A549 (cell line): ENCODE results near the gene TUBGCP6. TPM values are rescaled to one million over a fixed set of nuclear protein-coding genes. Genes with fewer than 3 reads are reported as not detected.

Experiments used
- ATAC-seq, 2 experiments: fragments of 200-7000 bp in 1 of 2; fragments of >200 bp in 1 of 2; cut with Nextera tagmentation in 1 of 2; cut with Tn5 transposase in 1 of 2; 3 replicates each; pipeline versions ENCODE4 v1.8.0 to v1.9.1; 2018 to 2020; ENCODE audit warnings: mild to moderate bottlenecking in 1 of 2, moderate library complexity in 1 of 2
- CTCF ChIA-PET: fragments of 300-600 bp; sonication (Branson Sonifier 250); formaldehyde crosslinking; extraction: SDS; loops from one replicate; lab custom pipeline; 2021; ENCODE audit warnings: antibody characterized with exemption, inconsistent platforms; lab: Yijun Ruan, JAX
- POLR2A ChIA-PET: fragments of 350-600 bp; formaldehyde crosslinking; extraction: SDS; loops from one replicate; lab custom pipeline; 2021; ENCODE audit warnings: antibody characterized with exemption, inconsistent platforms; lab: Yijun Ruan, JAX
- DNase-seq, 2 experiments: peaks; one replicate each; pipeline versions ENCODE4 v3.0.0 to v3.0.0-alpha.2; 2011 to 2016; ENCODE audit warnings: low read depth in 1 of 2, low spot score in 1 of 2
- FAIRE-seq: peaks from 2 replicates; lab custom pipeline; 2011; peaks lifted over from hg19 to GRCh38; lab: Jason Lieb, UNC
- H3K27ac ChIP-seq, 2 experiments: fragments of >200 bp; sonication (Bioruptor Twin); formaldehyde crosslinking; 3 replicates each; pipeline ENCODE4 v1.5.1; 2016 to 2017
- H3K4me1 ChIP-seq: fragments of >200 bp; sonication (Bioruptor Twin); formaldehyde crosslinking; 3 replicates; pipeline ENCODE4 v1.6.1; 2016
- H3K4me2 ChIP-seq: fragments of >200 bp; sonication (Bioruptor Twin); formaldehyde crosslinking; 3 replicates; pipeline ENCODE4 v1.6.1; 2016
- H3K4me3 ChIP-seq: fragments of >200 bp; sonication (Bioruptor Twin); formaldehyde crosslinking; 3 replicates; pipeline ENCODE4 v1.5.1; 2016
- H3K9me3 ChIP-seq: fragments of >200 bp; sonication (Bioruptor Twin); formaldehyde crosslinking; 3 replicates; pipeline ENCODE4 v1.6.1; 2016
- CHD2 ChIP-seq: fragments of 150-350 bp; IDR thresholded peaks from 2 replicates; pipeline ENCODE4 v1.6.1; 2014; ENCODE audit warnings: low read length; ENCODE audit not compliant: partially characterized antibody
- ESRRA ChIP-seq: fragments of 150-350 bp; IDR thresholded peaks from 2 replicates; pipeline ENCODE4 v1.6.1; 2014; ENCODE audit warnings: mild to moderate bottlenecking, low read length, borderline replicate concordance
- HDAC2 ChIP-seq: fragments of 200-600 bp; sonication (generic); IDR thresholded peaks from 2 replicates; pipeline ENCODE4 v1.6.1; 2016
- HEYL ChIP-seq: fragments of 250-450 bp; sonication (Bioruptor Pico); IDR thresholded peaks from 2 replicates; pipeline ENCODE4 v1.8.0; 2021; ENCODE audit warnings: mild to moderate bottlenecking, moderate library complexity
- HOXA7 ChIP-seq: fragments of 250-450 bp; sonication (Bioruptor Pico); IDR thresholded peaks from 2 replicates; pipeline ENCODE4 v1.5.0; 2020; ENCODE audit warnings: mild to moderate bottlenecking, moderate library complexity
- HOXB13 ChIP-seq: fragments of 250-450 bp; sonication (Bioruptor Pico); IDR thresholded peaks from 2 replicates; pipeline ENCODE4 v1.5.0; 2020; ENCODE audit warnings: low read depth, mild to moderate bottlenecking, moderate library complexity
- MAFK ChIP-seq: fragments of 450-650 bp; IDR thresholded peaks from 2 replicates; pipeline ENCODE4 v1.6.1; 2014; ENCODE audit not compliant: partially characterized antibody
- MAZ ChIP-seq: fragments of 150-350 bp; IDR thresholded peaks from 2 replicates; pipeline ENCODE4 v1.6.1; 2014; ENCODE audit warnings: antibody characterized with exemption, low read depth, low read length, borderline replicate concordance
- NFE2L2 ChIP-seq: fragments of 150-350 bp; conservative IDR thresholded peaks from 2 replicates; pipeline ENCODE4 v1.6.1; 2014; ENCODE audit warnings: low read length
- PBX3 ChIP-seq: IDR thresholded peaks from 2 replicates; pipeline ENCODE4 v1.6.1; 2012
- PHF8 ChIP-seq: fragments of 200-600 bp; sonication (generic); IDR thresholded peaks from 2 replicates; pipeline ENCODE4 v1.6.1; 2016; ENCODE audit warnings: low read depth, mild to moderate bottlenecking, antibody characterized with exemption, moderate library complexity, borderline replicate concordance
- RAD21 ChIP-seq, 2 experiments: fragments of >200 bp in 1 of 2; sonication (Bioruptor Twin) in 1 of 2; formaldehyde crosslinking in 1 of 2; IDR thresholded peaks in 1 of 2; conservative IDR thresholded peaks in 1 of 2; 2 replicates in 1 of 2; 3 replicates in 1 of 2; pipeline ENCODE4 v1.6.1; 2012 to 2018; ENCODE audit warnings: inconsistent platforms in 1 of 2
- RARB ChIP-seq: fragments of 250-450 bp; sonication (Bioruptor Pico); IDR thresholded peaks from 2 replicates; pipeline ENCODE4 v1.8.0; 2021; ENCODE audit warnings: mild to moderate bottlenecking, moderate library complexity
- RFX5 ChIP-seq: fragments of 450-650 bp; IDR thresholded peaks from 2 replicates; pipeline ENCODE4 v1.7.1; 2014; ENCODE audit warnings: antibody characterized with exemption, mild to moderate bottlenecking, moderate library complexity
- SREBF2 ChIP-seq: fragments of 450-650 bp; IDR thresholded peaks from 2 replicates; pipeline ENCODE4 v1.6.1; 2014; ENCODE audit warnings: mild to moderate bottlenecking, moderate library complexity
- TP53 ChIP-seq: fragments of 250-450 bp; sonication (Bioruptor Pico); IDR thresholded peaks from 2 replicates; pipeline ENCODE4 v1.5.0; 2021; ENCODE audit warnings: mild to moderate bottlenecking, moderate library complexity
- ZFP36 ChIP-seq: fragments of 450-650 bp; IDR thresholded peaks from 2 replicates; pipeline ENCODE4 v1.6.1; 2014; ENCODE audit warnings: borderline replicate concordance; ENCODE audit not compliant: partially characterized antibody
- ZNF302 ChIP-seq: fragments of 250-450 bp; sonication (Bioruptor Pico); IDR thresholded peaks from 2 replicates; pipeline ENCODE4 v1.9.0; 2021; ENCODE audit warnings: inconsistent platforms, mild to moderate bottlenecking, moderate library complexity
- WGBS: methylation state at CpG from one replicate; pipeline ENCODE4 v1.1.6; 2017; ENCODE audit errors: missing lambda C conversion rate; 5-methylcytosine and 5-hydroxymethylcytosine counted together
- polyA plus RNA-seq, 4 experiments: library from polyadenylated mRNA; depleted of rRNA in 3 of 4; stranded (reverse); fragments of >200 nt; fragmentation: RNase III in 1 of 4; extraction: RNeasy Plus Mini Kit Qiagen cat#74134 plus additional on column Dnase treatment in 1 of 4; gene quantifications; 2 replicates in 3 of 4; 3 replicates in 1 of 4; pipeline ENCODE4 v1.2.3, GENCODE V29; 2011 to 2017
- TF ChIP-seq, protein P1 (sequence below): fragments of >200 bp; sonication (Bioruptor Twin); formaldehyde crosslinking; IDR thresholded peaks from 3 replicates; pipeline ENCODE4 v1.6.1; 2016
- TF ChIP-seq, protein P2 (sequence below): IDR thresholded peaks from 2 replicates; pipeline ENCODE4 v1.6.1; 2012

Gene TUBGCP6
- polyA plus RNA-seq, 2 of the 4 experiments (the other 2 are of a cell fraction): 6.5 to 14.2 TPM

DNA sequence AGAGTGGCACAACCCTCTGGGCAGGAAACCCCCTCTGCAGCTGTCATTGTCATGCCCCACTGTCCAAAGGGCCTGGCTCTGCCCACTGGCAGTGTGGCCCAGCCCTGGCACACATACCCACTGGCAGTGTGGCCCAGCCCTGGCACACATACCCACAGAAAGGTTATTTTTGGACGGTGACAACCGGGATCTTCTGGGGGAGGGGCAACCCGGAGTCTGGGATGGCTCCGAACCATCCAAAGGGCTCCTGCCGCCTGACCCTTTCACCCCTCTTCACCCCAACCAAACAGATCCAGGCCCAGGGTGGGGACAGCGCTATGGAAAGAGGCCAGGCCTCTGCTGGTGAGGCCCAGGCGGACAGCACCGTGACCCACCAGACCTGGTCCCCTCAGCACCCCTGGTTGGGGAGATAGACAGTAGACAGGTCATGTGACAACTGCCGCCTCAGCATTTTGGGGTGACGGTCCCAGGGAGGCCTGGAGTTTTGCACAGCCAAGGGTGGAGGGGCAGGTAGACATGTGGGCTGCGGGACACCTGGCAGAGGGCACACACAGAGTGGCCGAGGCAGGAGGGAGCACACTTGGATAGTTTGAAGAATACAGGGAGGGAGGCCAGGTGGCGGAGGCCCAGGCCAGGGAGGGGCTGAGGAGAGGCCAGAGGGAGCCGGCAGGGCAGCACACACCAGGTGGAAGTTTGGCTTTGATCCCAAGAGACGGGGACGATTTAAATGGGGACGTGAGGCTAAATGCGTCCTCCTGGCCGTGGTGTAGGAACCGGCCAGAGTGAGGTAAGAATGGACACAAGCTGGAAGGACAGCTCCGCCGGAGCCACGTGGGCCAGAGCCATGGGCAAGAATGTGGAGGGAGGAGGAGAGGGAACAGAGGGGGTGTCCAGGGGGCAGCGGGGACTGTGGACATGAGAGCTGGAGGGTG is 13.8 kb upstream of the TUBGCP6 start:
- 91% methylated on average over 21 of the region's 24 CpGs for WGBS
- DNase-seq (no peak), ATAC-seq (no peak), FAIRE-seq (no peak)
- ChIA-PET POLR2A (no interaction called here), CTCF (interaction anchor here (1.0 to 1.3 kb wide), 2 partner anchors 18 to 69 kb away, joined by 3 to 4 read pairs; no protein-coding TSS in a partner anchor)
- Histone ChIP-seq H3K4me3 (no peak overlapping the region), H3K9me3 (no peaks in the 10 kb centered on the region), H3K27ac (no peak overlapping the region), H3K4me2 (no peak overlapping the region), H3K4me1 (peaks cover 23% of the 10 kb centered on the region)
- no peak for TF ChIP-seq RARB (CRISPR knock-in tag)
- TF ChIP-seq NFE2L2: no peak
- peak; percentile 91 for TF ChIP-seq MAFK

- FAIRE-seq: no peak
- CTCF ChIA-PET: interaction anchor here (1.3 to 2.4 kb wide), 2 partner anchors 70 to 84 kb away, joined by 4 to 11 read pairs; no protein-coding TSS in a partner anchor
- ATAC-seq: no peak
- TF ChIP-seq RARB (CRISPR knock-in tag) (no peak), NFE2L2 (no peak), MAFK (no peak), HEYL (no peak), PHF8 (no peak), HDAC2 (no peak), ESRRA (no peak)
- TF ChIP-seq, protein P1, sequence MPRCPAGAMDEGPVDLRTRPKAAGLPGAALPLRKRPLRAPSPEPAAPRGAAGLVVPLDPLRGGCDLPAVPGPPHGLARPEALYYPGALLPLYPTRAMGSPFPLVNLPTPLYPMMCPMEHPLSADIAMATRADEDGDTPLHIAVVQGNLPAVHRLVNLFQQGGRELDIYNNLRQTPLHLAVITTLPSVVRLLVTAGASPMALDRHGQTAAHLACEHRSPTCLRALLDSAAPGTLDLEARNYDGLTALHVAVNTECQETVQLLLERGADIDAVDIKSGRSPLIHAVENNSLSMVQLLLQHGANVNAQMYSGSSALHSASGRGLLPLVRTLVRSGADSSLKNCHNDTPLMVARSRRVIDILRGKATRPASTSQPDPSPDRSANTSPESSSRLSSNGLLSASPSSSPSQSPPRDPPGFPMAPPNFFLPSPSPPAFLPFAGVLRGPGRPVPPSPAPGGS: no peak
- TF ChIP-seq, all 56 proteins: peak for 0
- H3K4me1 ChIP-seq: peaks cover 15% of the 10 kb centered on the region
- 92% methylated on average over 11 of the region's 31 CpGs for WGBS
- H3K4me2 ChIP-seq: no peak overlapping the region
- POLR2A ChIA-PET: no interaction called here
- no peak overlapping the region for H3K4me3 ChIP-seq
- DNase-seq: no peak
- H3K9me3 ChIP-seq: no peaks in the 10 kb centered on the region
- H3K27ac ChIP-seq: no peak overlapping the region
These were observed 12.9 kb upstream of the TUBGCP6 start for GRCh38 chr22:50257451-50258360.

- no peaks in the 10 kb centered on the region for H3K9me3 ChIP-seq
- TF ChIP-seq PBX3 (no peak), ZFP36 (no peak), RAD21 (conservative IDR thresholded peaks at IDR 0.05 in 1 of 2, IDR thresholded peaks at IDR 0.05 in 1 of 2) (no peak), HOXB13 (CRISPR knock-in tag) (no peak), HOXA7 (CRISPR knock-in tag) (no peak), SREBF2 (no peak), HDAC2 (no peak), NFE2L2 (no peak), ZNF302 (CRISPR knock-in tag) (no peak), RFX5 (no peak), MAFK (no peak), TP53 (CRISPR knock-in tag) (no peak), MAZ (no peak), CHD2 (no peak)
- TF ChIP-seq, protein P2, sequence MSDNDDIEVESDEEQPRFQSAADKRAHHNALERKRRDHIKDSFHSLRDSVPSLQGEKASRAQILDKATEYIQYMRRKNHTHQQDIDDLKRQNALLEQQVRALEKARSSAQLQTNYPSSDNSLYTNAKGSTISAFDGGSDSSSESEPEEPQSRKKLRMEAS: no peak
- TF ChIP-seq, all 56 proteins: peak for 0
- DNase-seq (no peak), ATAC-seq (no peak), FAIRE-seq (no peak)
- WGBS: 84% methylated on average over 8 of the region's 16 CpGs
- no peak overlapping the region for H3K27ac ChIP-seq
- H3K4me3 ChIP-seq: no peak overlapping the region
- ChIA-PET POLR2A (no interaction called here), CTCF (interaction anchor here (2.4 kb wide), 1 partner anchor 85 kb away, joined by 11 read pairs; no protein-coding TSS in a partner anchor)
- H3K4me2 ChIP-seq: no peak overlapping the region
- peaks cover 9% of the 10 kb centered on the region for H3K4me1 ChIP-seq
These were observed 12.2 kb upstream of the TUBGCP6 start for GRCh38 chr22:50257041-50257440.
